ENCODE results near the gene ITPKC.
"Not testable (repeated sequence)": the region's sequence is repeated elsewhere in the genome, so short reads cannot be mapped to it uniquely, and the experiment has no call there.

ITPKC gene

DNA sequence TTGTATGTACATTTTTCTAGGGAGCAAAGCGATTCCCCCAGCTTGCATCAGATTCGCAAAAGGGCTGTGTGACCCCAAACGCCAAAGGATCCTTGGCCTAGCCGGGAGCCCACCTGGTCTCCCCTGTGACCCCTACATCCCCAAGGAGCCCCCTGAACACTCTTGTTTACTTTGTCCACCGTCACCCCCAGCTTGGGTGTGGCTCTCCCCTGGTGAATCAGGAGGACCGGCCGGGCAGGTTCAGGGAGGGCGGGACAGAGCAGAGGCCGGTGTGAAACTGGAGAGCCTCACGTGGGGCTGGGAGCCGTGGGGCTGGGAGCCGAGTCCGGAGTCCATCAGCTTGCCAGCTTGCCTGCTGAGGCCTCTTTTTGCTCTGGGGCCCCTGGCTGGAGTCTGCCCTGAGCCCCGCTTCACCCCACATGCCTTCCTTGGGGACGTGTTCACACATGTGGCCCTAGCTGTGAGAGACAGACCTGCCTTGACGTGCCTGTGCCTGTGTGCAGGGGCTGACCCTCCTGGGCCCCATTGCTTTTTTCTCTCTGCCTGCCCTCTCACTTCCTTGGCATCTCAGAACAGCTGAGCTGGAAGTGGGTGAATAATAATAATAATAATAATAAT lies 2.0 kb downstream of the ITPKC start:
- peaks cover 6% of the 10 kb centered on the region for H3K36me3 ChIP-seq (ENCODE audit: control insufficient read depth, low read depth, low read length)
- H3K4me3 ChIP-seq (ENCODE audit: low read length) = peak overlapping the region; percentile 73
- H3K9ac ChIP-seq (ENCODE audit: low read length) = peak overlapping the region; percentile 37
- no peaks in the 10 kb centered on the region for H3K27me3 ChIP-seq (ENCODE audit: control insufficient read depth, insufficient read depth, low read length)
- H3K27ac ChIP-seq (ENCODE audit: low read length) = no peak overlapping the region
- peaks cover 25% of the 10 kb centered on the region for H3K4me1 ChIP-seq (ENCODE audit: control insufficient read depth, low read depth, low read length)
- H3K9me3 ChIP-seq (ENCODE audit: control insufficient read depth, low read depth, low read length) = no peaks in the 10 kb centered on the region

DNA sequence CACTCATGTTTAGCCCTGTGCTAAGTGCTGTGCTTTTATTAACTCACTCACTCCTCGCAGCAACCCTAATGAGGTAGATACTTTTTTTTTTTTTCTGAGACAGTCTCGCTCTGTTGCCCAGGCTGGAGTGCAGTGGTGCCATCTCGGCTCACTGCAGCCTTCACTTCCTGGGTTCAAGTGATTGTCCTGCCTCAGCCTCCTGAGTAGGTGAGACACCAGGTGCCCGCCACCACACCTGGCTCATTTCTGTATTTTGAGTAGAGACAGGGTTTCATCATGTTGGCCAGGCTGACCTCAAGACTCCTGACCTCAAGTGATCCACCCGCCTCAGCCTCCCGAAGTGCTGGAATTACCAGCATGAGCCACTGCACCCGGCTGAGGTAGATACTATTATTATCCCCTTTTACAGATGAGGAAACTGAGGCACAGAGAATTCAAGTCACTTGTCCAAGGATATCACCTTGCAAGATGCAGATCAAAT lies 2.5 kb downstream of the ITPKC start:
- no peak overlapping the region for H3K4me3 ChIP-seq (ENCODE audit: low read length)
- H3K27me3 ChIP-seq (ENCODE audit: control insufficient read depth, insufficient read depth, low read length) = no peaks in the 10 kb centered on the region
- no peak overlapping the region for H3K9ac ChIP-seq (ENCODE audit: low read length)
- H3K36me3 ChIP-seq (ENCODE audit: control insufficient read depth, low read depth, low read length) = peaks cover 10% of the 10 kb centered on the region
- no peak overlapping the region for H3K27ac ChIP-seq (ENCODE audit: low read length)
- H3K9me3 ChIP-seq (ENCODE audit: control insufficient read depth, low read depth, low read length) = no peaks in the 10 kb centered on the region
- H3K4me1 ChIP-seq (ENCODE audit: control insufficient read depth, low read depth, low read length) = peaks cover 21% of the 10 kb centered on the region

DNA sequence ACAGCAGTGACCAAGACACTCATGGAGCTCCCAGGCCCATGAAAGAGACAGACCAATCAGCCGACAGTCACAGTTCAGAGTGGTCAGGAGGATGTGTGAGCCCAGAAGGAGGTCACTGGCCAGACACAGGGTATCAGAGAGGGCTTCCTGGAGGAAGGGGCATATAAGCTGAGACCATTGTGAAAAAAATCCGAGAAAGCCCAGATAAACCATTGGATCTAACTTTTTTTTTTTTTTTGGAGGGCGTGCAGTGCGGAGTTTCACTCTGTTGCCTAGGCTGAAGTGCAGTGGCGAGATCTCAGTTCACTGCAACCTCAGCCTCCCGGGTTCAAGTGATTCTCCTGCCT lies 4.2 kb downstream of the ITPKC start:
- peaks cover 10% of the 10 kb centered on the region for H3K36me3 ChIP-seq (ENCODE audit: control insufficient read depth, low read depth, low read length)
- no peak overlapping the region for H3K4me3 ChIP-seq (ENCODE audit: low read length)
- peaks cover 10% of the 10 kb centered on the region for H3K4me1 ChIP-seq (ENCODE audit: control insufficient read depth, low read depth, low read length)
- H3K27me3 ChIP-seq (ENCODE audit: control insufficient read depth, insufficient read depth, low read length) = no peaks in the 10 kb centered on the region
- H3K9me3 ChIP-seq (ENCODE audit: control insufficient read depth, low read depth, low read length) = no peaks in the 10 kb centered on the region
- no peak overlapping the region for H3K9ac ChIP-seq (ENCODE audit: low read length)
- no peak overlapping the region for H3K27ac ChIP-seq (ENCODE audit: low read length)

DNA sequence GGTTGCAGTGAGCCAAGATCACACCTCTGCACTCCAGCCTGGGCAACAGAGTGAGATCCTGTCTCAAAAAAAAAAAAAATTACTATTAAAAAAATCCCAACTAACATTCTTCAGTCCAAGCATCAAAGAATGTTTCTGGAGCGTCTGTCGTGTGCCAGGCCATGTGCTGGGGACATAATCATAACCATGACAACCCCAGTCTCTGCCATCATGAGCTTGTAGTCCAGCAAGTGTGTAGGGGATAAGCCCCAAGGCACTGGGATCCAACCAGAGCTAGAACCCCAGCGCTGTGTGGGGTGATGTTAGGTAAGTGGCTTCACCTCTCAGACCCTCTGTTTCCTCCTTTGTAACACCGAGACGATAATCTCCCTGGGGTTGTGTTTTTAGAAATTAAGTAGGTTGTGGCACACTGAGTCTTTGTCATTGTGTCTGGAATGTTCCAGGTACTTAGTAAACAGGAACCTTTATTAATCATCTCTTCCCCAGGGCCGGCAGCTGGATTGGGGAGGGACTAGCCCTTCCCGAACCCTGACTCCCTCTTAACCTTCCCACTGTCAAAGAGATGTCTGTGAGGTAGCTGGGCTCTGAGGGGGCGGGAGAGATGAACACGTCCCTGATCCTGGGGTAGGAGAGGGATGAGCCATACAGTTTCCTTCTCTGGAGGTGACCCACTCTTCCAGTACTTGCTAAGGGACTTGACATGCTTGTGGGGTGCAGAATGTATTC lies 5.2 kb downstream of the ITPKC start:
- no peak overlapping the region for H3K4me3 ChIP-seq (ENCODE audit: low read length)
- H3K4me1 ChIP-seq (ENCODE audit: control insufficient read depth, low read depth, low read length) = peaks cover 9% of the 10 kb centered on the region
- H3K36me3 ChIP-seq (ENCODE audit: control insufficient read depth, low read depth, low read length) = peaks cover 10% of the 10 kb centered on the region
- no peak overlapping the region for H3K27ac ChIP-seq (ENCODE audit: low read length)
- H3K27me3 ChIP-seq (ENCODE audit: control insufficient read depth, insufficient read depth, low read length) = no peaks in the 10 kb centered on the region
- H3K9me3 ChIP-seq (ENCODE audit: control insufficient read depth, low read depth, low read length) = no peaks in the 10 kb centered on the region
- H3K9ac ChIP-seq (ENCODE audit: low read length) = no peak overlapping the region

DNA sequence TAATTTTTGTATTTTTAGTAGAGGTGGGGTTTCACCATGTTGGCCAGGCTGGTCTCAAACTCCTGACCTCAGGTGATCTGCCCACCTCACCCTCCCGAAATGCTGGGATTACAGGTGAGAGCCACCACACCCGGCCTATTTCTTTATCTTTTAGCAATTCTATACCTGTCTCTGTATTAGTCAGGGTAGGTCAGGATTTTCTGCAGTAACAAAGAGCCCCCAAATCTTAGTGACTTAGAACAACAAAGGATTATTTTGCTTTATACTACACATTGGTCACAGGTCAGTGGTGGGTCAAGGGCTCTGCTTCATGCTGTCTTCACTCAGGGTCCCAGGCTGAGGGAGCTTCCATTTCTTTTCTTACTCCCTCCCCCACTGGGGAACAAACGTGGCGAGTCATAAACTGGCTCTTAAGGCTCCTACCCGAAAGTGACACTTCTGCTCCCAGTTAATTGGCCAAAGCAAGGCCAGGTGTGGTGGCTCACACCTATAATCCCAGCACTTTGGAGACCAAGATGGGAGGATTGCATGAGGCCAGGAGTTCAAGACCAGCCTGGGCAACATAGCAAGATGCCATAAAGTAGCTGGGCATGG lies 6.8 kb downstream of the ITPKC start:
- peaks cover 2% of the 10 kb centered on the region for H3K4me1 ChIP-seq (ENCODE audit: control insufficient read depth, low read depth, low read length)
- no peaks in the 10 kb centered on the region for H3K9me3 ChIP-seq (ENCODE audit: control insufficient read depth, low read depth, low read length)
- H3K27ac ChIP-seq (ENCODE audit: low read length) = no peak overlapping the region
- no peak overlapping the region for H3K9ac ChIP-seq (ENCODE audit: low read length)
- no peaks in the 10 kb centered on the region for H3K27me3 ChIP-seq (ENCODE audit: control insufficient read depth, insufficient read depth, low read length)
- no peak overlapping the region for H3K4me3 ChIP-seq (ENCODE audit: low read length)
- peaks cover 10% of the 10 kb centered on the region for H3K36me3 ChIP-seq (ENCODE audit: control insufficient read depth, low read depth, low read length)

DNA sequence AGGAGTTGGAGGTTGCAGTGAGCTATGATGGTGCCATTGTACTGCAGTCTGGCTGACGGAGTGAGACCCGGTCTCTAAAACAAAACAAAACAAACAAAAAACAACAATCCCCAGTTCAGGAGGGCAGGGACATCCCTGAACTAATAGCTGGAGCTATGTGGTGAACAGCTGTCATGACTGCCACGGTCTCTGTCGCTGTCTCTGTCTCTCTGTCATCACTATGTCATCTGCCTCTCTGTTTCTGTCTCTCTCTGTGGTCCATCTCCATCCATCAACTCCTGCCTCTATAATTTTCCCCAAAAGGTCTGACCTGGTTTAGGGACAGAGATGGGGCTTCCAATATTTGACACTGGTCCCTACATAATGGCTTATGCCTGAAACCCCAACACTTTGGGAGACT lies 7.4 kb downstream of the ITPKC start:
- Histone ChIP-seq H3K36me3 (ENCODE audit: control insufficient read depth, low read depth, low read length) (peaks cover 10% of the 10 kb centered on the region), H3K27ac (ENCODE audit: low read length) (no peak overlapping the region), H3K9ac (ENCODE audit: low read length) (no peak overlapping the region), H3K9me3 (ENCODE audit: control insufficient read depth, low read depth, low read length) (no peaks in the 10 kb centered on the region), H3K4me3 (ENCODE audit: low read length) (no peak overlapping the region), H3K4me1 (ENCODE audit: control insufficient read depth, low read depth, low read length) (no peaks in the 10 kb centered on the region), H3K27me3 (ENCODE audit: control insufficient read depth, insufficient read depth, low read length) (no peaks in the 10 kb centered on the region)

DNA sequence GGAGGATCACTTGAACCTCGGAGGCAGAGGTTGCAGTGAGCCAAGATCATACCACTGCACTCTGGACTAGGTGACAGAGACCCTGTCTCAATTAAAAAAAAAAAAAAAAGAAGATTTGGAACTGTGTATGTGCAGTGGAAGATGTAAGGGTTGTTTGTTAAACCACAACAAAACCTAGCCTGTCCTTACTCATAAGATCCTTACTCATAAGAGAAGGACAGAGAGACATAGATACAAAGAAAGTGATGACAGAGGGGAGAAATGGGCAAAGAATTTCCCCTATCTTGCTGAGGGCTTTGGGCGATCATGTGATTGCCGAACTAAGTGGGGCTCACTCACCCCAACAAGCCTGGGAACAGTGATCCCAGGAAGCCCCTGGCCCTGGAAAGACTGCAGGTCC lies 7.9 kb downstream of the ITPKC start:
- H3K27me3 ChIP-seq (ENCODE audit: control insufficient read depth, insufficient read depth, low read length) = no peaks in the 10 kb centered on the region
- no peak overlapping the region for H3K9ac ChIP-seq (ENCODE audit: low read length)
- H3K9me3 ChIP-seq (ENCODE audit: control insufficient read depth, low read depth, low read length) = no peaks in the 10 kb centered on the region
- H3K4me1 ChIP-seq (ENCODE audit: control insufficient read depth, low read depth, low read length) = no peaks in the 10 kb centered on the region
- H3K27ac ChIP-seq (ENCODE audit: low read length) = no peak overlapping the region
- H3K4me3 ChIP-seq (ENCODE audit: low read length) = no peak overlapping the region
- peaks cover 13% of the 10 kb centered on the region for H3K36me3 ChIP-seq (ENCODE audit: control insufficient read depth, low read depth, low read length)

DNA sequence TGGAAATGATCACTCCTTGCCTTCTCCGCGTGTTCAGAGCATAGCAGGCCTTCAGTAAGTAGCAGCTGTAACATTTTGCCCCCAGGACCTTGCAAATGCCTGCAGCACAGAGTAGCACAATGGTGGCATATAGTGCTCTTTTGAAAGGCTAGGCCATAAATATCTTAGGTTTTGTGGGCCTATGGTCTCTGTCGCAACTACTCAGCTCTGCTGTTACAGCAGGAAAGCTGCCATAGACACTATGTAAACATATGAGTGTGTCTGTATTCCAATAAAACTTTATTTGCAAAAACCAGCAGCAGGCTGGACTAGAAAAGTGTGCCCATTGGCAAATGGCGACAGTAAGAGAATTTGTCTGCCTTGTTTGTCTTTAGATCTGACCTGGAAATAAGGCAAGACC lies 9.4 kb downstream of the ITPKC start:
- H3K4me3 ChIP-seq (ENCODE audit: low read length) = no peak overlapping the region
- peaks cover 25% of the 10 kb centered on the region for H3K36me3 ChIP-seq (ENCODE audit: control insufficient read depth, low read depth, low read length)
- H3K9ac ChIP-seq (ENCODE audit: low read length) = no peak overlapping the region
- no peaks in the 10 kb centered on the region for H3K4me1 ChIP-seq (ENCODE audit: control insufficient read depth, low read depth, low read length)
- H3K27ac ChIP-seq (ENCODE audit: low read length) = no peak overlapping the region
- no peaks in the 10 kb centered on the region for H3K27me3 ChIP-seq (ENCODE audit: control insufficient read depth, insufficient read depth, low read length)
- H3K9me3 ChIP-seq (ENCODE audit: control insufficient read depth, low read depth, low read length) = no peaks in the 10 kb centered on the region

DNA sequence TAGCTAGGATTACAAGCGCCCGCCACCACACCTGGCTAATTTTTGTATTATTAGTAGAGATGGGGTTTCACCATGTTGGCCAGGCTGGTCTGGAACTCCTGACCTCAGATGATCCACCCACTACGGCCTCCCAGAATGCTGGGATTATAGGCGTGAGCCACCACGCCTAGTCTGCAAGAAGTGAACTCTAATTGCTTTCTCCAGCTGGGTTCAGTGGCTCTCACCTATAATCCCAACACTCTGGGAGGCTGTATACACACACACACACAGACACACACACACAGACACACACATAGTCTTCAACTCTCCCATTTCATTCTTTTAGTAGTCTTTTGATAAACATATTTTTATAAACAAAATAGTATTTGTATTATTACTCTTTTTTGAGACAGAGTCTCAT lies 13.2 kb downstream of the ITPKC start:
- not testable (repeated sequence) for H3K27ac ChIP-seq (ENCODE audit: low read length); H3K9me3 ChIP-seq (ENCODE audit: control insufficient read depth, low read depth, low read length); H3K27me3 ChIP-seq (ENCODE audit: control insufficient read depth, insufficient read depth, low read length); H3K4me1 ChIP-seq (ENCODE audit: control insufficient read depth, low read depth, low read length); H3K4me3 ChIP-seq (ENCODE audit: low read length); H3K9ac ChIP-seq (ENCODE audit: low read length)
- H3K36me3 ChIP-seq (ENCODE audit: control insufficient read depth, low read depth, low read length) = peaks cover 39% of the 10 kb centered on the region

DNA sequence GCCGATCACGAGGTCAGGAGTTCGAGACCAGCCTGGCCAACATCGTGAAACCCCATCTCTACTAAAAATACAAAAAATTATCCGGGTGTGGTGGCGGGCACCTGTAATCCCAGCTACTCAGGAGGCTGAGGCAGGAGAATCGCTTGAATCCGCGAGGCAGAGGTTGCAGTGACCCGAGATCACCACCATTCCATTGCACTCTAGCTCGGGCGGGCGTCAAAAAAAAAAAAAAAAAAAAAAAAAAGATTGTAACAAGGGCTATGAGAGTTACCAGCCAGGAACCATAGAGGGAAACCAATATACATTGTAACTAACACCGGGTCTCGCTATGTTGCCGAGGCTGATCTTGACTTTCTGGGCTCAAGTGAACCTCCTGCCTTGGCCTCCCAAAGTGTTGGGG lies 15.4 kb downstream of the ITPKC start:
- H3K27me3 ChIP-seq (ENCODE audit: control insufficient read depth, insufficient read depth, low read length); H3K9me3 ChIP-seq (ENCODE audit: control insufficient read depth, low read depth, low read length); H3K27ac ChIP-seq (ENCODE audit: low read length); H3K9ac ChIP-seq (ENCODE audit: low read length); H3K4me3 ChIP-seq (ENCODE audit: low read length); H3K4me1 ChIP-seq (ENCODE audit: control insufficient read depth, low read depth, low read length): not testable (repeated sequence)
- H3K36me3 ChIP-seq (ENCODE audit: control insufficient read depth, low read depth, low read length) = peaks cover 52% of the 10 kb centered on the region

DNA sequence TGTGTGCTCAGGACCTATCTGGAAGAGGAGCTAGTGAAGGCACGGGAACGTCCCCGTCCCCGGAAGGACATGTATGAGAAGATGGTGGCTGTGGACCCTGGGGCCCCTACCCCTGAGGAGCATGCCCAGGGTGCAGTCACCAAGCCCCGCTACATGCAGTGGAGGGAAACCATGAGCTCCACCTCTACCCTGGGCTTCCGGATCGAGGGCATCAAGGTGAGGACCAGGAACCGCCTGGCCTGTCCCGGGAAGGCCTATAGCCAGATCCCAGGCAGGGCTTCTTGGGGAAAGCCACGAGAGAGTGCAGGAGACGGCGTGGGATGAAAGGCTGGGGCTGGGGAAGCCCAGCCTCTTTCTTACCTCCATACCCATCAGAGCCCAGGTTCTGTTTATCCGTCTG lies 16.2 kb downstream of the ITPKC start:
- Histone ChIP-seq H3K27ac (ENCODE audit: low read length) (no peak overlapping the region), H3K9ac (ENCODE audit: low read length) (no peak overlapping the region), H3K4me3 (ENCODE audit: low read length) (no peak overlapping the region), H3K4me1 (ENCODE audit: control insufficient read depth, low read depth, low read length) (no peaks in the 10 kb centered on the region), H3K9me3 (ENCODE audit: control insufficient read depth, low read depth, low read length) (no peaks in the 10 kb centered on the region), H3K27me3 (ENCODE audit: control insufficient read depth, insufficient read depth, low read length) (no peaks in the 10 kb centered on the region), H3K36me3 (ENCODE audit: control insufficient read depth, low read depth, low read length) (peaks cover 56% of the 10 kb centered on the region)

All from iPS-18a (cell line).